GM19452 (cell line): Measurements from ENCODE around the gene PPP1R2B.

ENCODE experiments used
- ATAC-seq: cut with Tn5 transposase; IDR thresholded peaks from one replicate; pipeline ENCODE4 v1.9.1; 2021; ENCODE audit not compliant: unreplicated experiment

PPP1R2B gene

DNA sequence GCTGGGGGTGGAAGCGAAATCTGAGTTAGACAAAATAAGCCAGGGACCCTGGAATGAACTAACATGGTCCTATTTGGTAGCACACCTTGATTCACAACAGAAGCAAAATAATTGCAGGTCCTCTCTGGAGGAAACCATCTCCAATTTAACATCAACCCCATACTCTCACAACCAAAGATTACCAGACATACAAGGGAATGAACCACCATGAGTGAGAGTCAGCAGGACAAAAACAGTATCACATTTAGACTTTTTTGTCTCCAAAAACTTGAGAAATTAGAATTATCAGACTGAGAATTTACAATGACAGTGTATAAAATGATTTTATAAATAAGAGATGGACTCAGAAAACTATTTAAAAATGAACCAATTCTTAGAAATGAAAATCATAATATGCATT, 21.1 kb downstream of the PPP1R2B start:
- ATAC-seq = no peak

DNA sequence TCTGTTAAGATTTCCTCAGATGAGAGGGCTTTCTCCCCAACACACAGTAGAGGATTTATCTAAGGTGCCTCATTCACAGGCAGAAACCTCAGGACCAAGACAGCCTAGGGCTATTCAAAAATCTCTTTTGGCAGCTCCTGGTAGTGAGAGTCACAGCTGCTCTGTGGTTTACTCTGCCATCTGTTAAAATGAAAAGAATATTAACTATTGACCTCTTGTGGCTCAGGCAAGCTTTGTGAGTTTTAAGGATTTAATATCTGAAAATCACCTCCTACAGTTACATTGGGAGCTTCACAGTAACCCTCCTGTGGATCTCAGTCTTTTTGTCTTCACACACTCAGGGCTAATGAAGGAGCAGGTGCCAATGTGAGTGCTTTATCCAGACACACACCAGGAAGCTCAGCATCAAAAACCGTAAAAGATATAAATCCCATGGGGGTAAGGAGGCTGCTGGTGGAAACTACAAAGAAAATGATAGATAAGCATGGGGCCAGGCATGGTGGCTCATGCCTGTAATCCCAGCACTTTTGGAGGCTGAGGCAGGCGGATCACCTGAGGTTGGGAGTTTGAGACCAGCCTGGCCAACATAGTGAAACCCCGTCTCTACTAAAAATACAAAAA, 29.7 kb downstream of the PPP1R2B start:
- ATAC-seq = peak; percentile 91

DNA sequence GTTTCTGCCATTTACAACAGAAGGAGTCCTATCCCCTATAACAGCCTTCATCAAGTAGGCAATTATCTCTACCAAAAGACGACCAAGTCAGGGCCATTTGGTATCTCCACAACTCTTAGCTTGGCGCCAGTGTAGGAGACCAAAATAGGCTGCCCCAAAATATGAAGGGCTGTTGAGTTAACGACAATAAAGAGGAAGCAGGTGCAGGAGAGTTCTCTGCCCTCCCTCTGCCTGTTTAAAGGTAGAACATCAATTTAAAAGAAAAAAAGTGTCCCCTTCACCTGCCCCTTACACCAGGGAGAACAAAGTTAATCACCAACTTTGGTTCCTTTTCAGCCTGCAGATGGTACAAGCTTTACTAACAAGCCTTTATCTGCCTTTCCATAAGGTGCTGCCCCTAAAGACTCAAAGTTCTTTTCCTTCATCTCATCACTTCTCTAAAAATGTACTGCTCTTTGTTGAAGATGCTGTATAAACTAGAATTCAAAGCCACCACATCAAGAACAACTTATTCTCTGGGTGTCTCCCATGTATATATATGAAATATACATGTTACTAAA, 33.3 kb downstream of the PPP1R2B start:
- ATAC-seq = no peak

DNA sequence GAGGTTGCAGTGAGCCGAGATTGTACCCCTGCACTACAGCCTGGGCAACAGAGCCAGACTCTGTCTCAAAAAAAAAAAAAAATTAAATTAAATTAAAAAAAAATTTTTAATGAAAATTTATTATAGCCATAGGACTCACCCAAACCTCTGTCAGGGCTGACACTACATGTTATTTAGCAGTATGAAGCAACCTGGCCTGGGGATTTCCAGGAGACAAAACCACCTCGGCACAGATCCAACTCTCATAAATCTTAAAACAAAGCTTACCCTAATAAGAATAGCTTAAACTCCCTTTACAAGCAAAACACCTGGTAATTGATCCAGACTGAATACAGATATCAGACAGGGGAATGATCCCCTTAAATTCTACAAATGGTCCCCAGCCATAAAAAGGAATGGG, 38.4 kb downstream of the PPP1R2B start:
- no peak for ATAC-seq

DNA sequence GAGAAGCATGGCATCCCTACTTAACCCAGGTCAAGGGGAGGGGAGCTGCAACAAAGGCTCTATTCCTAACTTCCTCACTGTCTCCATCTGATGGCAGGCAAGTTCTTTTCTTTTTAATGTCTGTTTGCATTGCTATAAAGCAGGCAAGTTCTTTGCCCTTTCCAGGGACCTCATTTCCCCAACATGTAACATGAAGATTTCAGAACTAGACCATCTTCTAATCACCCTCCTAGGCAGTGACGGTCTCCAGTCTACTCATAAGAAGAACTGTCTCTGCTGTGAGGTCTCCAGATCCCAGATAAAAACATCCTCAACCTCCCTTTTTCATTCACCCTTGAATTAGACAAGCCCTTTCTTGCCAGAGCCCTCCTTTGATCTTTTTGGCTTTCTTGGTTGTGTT, 42.1 kb downstream of the PPP1R2B start:
- no peak for ATAC-seq

DNA sequence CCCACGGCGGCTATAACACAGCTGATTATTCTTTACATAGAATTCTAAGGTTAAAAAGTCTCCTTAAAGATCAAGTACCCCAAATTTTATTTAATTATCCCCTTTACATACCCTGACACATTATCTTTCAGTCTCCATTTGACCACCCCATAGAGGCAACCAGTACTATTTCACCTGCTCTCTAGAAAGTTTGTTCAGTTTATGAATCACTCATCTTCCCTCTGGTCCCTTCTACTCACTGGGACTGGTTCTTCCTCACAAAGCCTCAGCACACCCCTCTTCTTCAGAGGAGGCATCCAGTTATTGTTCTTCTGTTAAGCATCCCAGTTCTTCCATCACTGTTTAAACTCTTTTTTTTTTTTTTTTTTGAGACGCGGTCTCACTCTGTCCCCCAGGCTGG, 42.8 kb downstream of the PPP1R2B start:
- ATAC-seq = no peak

DNA sequence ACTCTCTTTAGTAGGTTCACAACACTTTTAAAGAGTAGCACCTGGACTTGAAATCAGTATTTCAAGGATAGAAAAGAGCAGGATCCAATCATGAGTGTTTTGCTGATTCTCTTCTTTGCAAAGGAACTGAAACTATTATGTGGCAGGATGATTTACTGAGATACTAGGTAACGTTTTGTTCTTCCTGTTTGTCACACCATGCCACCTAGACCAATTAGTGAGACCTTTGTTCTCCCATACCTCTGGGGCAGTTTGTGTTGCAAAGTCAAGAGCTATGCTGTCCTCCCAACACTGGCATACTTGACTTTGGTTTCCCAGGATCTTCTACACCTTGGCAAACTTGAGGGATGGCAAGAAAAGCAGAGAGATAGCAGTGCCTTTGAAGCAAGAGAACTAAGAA, 43.4 kb downstream of the PPP1R2B start:
- peak; percentile 60 for ATAC-seq

DNA sequence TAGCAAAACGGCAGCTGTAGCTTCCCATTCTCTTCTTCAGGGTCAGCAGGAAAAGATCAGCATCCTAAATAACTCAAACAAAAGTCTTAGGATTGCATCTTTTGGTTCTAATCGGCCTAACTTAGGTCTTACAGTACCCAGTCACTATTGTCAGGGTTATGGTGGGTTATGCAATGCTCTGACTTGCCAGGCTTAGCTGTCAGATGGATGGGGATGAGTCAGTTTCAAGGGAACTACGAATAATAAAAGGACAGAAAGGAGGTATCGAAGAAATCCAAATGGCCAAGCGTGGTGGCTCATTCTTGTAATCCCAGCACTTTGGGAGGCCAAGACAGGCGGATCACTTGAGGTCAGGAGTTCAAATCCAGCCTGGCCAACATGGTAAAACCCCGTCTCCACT, 46.5 kb downstream of the PPP1R2B start:
- ATAC-seq = no peak
